ENCODE measurements around the gene MAN2A1.

MAN2A1 gene

DNA sequence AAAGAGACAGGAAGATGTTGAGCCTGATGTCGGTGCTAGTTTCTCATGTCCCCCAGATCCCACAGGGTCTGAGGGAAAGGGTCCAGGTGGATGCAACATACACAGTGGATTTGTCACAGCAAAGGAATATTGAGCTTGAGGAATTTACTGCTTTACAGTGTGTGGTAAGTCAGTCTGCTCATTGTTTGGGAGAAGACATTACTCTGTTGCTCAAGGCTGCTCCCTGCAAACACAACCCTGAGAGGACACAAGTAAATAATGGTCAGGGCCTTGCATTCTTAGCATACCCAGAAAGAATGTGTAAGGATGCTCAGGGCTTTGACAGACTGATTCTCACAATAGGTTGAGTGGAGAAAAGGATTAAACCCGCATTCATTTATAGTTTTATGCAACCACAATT lies 7.3 kb upstream of the MAN2A1 start:
- DNase-seq = no peak

- DNase-seq = no peak
These were observed 3.8 kb upstream of the MAN2A1 start for GRCh38 chr5:109685916-109686315.

- no peak for DNase-seq
These were observed 1.1 kb upstream of the MAN2A1 start for GRCh38 chr5:109688630-109688969.

DNA sequence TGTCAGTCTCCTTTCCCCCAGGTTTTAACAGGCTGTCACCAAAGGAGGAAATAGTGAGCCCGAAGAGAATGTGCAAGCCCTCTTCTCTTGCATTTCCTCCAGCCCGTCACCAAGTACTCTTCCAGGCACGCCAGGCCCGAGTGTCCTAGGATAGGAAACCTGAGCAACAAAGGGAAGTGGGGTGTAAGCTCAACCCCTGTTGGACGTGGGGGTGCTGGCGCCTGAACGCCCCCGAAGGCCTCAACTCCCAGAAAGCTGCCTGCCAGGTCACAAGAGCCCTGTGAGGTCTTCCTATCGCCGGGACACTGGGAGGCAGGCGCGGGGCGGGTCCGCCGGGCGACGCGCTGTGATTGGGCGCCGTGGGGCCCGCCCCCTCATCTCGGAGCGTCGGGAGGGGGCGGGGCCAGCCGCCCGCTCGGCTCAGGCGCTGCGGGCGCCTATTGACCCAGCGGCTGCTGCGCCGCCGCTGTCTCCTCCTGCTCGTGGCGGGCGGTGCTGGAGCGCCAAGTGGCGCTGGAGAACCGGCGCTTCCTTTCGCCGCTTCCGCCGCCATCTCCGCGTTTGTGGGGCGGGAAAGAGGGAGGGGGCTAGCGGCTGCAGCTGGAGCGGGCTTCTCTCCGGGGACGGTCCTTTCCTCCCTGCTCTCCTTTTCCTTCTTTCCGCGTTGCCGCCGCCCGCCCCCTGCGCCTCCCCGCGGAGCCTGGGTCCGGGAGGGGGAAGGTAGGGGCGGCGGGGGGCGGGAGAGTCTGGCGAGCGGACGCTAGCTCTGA lies 572 bp upstream of the MAN2A1 start:
- DNase-seq = peak; percentile 80

DNA sequence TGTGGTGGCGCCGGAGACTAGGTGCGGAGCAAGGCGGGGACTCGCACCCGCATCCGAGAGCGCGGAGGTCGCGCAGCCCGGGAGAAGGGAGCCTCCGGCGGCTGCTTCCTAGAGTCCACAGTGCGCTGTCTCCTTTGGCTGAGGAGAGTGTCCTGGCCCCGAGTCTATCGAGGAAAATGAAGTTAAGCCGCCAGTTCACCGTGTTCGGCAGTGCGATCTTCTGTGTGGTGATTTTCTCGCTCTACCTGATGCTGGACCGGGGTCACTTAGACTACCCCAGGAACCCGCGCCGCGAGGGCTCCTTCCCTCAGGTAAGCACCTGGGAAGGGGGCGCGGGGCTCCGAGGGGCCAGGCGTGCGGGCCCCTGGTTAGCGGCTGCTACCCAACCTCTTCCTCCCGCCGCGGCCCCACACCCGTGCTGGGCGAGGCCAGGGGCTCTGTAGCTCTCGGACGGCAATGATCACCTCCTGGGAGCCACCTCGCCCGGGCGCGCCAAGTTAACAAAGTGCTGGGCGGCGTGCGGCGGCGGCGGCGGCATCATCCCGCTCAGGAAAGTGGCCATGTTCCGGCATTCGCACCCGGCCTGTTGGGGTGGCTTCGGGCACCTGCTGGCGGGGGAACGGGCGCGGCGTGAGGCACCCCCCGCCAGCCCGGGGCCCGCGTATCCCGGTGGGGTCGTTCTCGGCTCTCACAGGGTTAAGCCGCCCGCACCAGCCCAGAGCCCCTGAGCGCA lies 681 bp downstream of the MAN2A1 start:
- DNase-seq = peak; percentile 35

DNA sequence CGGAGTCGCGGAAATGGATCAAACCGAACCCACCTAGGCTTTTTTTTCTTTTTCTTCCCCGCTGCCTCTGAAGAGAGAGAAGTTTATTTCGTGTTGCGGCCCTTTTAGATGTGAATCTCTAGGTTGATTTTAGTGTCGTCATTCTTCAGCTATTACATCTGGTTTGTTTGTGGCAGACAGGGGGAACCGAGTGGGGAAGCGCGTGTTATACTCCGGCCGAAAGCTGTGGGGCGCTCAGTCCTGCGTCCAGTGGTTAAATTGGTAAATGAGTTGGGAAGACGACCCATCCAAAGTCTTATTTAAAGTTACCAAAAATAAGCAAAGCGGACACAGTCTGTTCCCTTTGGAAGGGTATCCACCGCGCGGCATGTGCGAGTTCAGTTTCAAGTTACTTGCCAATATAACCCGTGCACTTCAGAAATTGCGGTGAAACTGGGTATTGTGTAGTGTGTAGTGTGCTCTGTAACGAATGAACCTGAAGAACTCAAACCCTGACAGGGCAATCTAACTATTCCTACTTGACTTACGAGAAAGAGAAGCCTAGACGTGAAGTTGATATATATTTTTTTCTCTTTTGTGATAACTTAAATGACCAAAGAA lies 1.3 kb downstream of the MAN2A1 start:
- peak; percentile 31 for DNase-seq

- DNase-seq = no peak
These were observed 2.3 kb downstream of the MAN2A1 start for GRCh38 chr5:109691996-109692395.

DNA sequence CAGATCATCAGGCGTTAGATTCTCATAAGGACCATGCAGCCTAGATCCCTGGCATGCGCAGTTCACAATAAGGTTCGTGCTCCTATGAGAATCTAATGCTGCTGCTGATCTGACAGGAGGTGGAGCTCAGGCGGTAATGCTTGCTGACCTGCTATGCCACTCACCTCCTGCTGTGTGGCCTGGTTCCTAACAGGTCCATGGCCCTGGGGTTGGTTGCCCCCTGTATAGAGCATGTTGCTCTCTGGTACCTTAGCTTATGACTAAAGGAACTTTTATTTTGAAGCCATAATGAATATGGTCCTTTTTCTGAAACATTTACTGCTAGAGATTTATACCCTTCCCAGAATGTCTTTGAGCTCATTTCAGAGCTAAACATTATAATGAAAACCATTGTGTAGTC lies 3.1 kb downstream of the MAN2A1 start:
- no peak for DNase-seq

DNA sequence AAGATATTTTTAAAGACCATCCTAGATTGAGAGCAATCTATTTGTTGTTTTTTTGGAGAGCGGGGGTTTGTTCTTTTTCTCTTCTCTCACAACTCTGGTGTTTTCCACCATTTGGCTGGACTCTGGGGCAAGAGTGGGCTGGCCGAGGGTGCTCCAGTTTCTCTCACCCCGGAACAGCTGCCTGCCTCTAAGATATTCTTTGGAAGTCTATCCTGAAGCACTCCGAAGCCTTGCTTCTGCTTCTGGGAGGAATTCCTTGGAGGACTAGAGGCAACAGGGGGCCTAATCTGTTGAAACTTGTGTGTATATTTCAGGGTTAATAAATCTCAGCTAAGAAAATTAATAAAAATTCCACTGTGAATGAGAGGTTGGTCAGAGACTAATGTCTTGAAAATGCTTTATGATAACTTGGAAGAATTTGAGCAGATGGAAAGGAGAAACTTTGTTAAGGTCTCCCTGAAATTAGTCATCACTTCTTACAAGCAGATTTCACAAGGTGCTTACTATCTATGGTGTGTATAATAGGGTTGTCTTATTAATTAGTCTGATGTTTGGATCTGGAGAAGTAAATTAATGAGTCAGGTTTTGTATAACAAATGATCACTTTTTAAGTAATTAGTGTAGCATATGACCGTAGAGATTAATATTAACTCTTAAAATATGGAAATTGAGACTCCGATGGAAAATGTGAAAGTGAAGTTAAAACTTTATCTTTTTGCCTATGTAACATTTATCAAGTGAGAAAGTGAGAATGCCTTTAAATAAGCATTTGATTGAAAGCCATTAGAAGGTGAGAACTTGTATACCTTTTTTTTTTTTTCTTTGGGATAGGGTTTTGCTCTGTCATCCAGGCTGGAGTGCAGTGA lies 4.0 kb downstream of the MAN2A1 start:
- no peak for DNase-seq

DNA sequence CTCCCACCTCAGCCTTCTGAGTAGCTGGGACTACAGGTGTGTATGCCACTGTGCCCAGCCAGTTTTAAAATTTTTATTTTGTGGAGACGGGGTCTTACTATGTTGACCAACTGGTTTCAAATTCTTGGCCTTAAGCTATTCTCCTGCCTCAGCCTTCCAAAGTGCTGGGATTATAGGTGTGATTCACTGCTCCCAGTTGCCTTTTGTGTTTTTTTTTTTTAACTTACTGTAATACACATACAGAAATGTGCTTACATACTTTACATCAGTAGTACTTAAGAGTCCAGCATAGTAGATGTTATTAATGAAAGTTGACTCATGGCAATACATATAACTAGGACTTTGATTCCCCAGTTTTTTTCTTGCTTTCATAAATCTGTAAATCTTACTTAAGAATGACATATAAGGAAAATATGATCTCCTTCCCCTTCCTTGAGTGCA lies 4.7 kb downstream of the MAN2A1 start:
- no peak for DNase-seq

- DNase-seq = no peak
These were observed 5.5 kb downstream of the MAN2A1 start for GRCh38 chr5:109695005-109695926.

GRCh38 chr5:109697339-109697738 lies 7.6 kb downstream of the MAN2A1 start:
- no peak for DNase-seq

- DNase-seq = no peak
These were observed 10.9 kb downstream of the MAN2A1 start for GRCh38 chr5:109700516-109701153.

DNA sequence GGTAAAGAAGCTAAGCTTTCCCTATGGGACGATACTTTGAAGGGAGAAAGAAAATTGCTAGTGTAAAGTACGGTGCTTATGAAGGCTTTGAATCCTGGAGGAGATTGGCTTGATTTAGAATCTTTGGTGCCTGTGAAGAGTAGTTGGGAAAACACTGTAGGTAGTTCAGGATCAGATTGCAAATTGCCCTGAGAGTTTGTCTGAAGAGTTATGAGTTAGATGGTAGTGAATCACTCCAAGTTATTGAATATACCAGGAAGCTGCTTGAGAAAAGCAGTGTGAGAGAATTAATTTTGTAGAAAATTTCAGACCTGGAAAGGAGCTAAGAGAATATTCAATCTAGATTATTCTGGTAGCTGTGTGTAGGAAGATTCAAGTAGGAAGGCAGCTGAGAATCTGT lies 11.5 kb downstream of the MAN2A1 start:
- no peak for DNase-seq

DNA sequence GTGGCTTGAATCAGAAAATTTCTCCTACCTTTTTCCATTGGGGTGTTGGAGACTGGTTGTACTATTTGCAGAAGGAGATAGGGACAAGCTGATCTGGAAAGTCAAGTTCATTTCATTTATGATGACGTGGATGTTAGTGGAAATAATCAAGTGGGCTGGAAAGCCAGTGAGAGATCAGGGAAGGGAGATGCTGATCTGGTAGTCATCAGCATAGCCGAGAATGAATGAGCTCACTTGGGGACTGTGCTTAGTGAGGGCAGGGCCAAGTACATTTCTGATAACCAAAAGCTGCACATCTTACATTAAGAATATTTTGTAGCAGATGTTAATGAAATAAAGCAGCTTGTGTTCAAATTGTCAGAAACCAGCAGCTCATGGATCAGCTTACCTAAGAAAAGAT lies 12.1 kb downstream of the MAN2A1 start:
- DNase-seq = no peak

DNA sequence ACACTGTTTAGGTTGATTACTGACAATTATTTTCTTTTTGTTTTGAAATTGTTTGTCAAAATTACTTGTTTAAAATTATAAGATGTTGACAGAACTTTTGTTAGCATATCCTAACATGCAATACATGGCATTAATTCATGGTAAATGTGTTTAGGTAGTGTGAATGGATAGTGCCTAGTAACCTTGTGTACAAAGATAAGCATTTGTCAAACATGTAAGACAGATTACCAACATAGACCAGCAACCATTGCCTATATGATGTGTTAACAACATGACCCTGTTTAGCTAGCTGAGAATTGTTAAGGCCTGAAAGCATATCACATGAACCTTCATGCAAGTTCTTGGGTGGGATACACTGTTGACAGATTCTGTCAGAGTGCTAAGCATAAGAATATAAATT lies 13.4 kb downstream of the MAN2A1 start:
- no peak for DNase-seq

- DNase-seq = no peak
These were observed 14.1 kb downstream of the MAN2A1 start for GRCh38 chr5:109703829-109704228.

DNA sequence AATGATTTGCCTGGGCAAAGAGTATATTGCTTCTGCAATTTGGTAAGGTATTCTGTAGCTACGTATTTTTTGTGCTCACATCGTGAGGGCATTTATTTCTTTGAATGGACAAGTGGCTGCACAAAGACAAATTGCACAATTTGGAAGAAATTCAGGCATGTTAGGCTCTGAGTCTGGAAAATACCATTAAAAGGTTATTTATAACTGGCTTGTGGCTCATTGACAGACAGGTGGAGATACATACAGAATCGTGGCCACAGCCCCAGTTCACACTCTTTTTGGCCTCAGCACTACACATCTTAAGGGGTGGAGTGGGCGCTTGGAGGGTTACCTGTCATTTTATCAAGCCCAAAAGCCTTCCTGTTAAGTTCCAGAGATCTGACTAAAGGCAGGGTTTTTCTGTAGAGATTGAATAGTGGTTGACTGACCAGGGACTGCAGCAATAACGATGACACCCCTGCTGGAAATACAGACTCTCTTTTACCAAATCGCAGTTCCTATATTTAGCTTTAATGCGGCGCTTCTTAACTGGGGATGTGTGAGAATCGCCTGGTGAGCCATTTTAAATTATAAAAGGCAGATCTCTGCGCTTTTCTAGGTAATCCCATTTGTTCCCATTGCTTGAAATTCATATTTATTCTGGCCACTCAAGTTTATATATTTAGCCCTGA lies 14.7 kb downstream of the MAN2A1 start:
- DNase-seq = no peak

DNA sequence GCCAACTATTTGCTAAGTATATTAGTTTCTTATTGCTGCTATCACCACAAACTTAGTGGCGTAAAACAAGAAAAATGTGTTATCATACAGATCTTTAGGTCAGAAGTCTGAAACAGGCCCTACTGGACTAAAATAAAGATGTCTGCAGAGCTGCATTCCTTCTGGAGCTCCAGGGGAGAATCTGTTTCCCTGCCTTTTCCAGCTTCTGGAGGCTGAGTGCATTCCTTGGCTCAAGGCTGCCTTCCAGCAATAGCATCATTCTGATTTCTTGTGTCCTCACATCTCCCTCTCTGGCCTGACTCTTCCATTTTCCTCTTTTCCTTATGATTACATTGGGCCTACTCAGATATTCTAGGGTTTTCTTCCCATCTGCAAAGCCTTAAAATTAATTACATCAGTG lies 15.9 kb downstream of the MAN2A1 start:
- DNase-seq = no peak

- no peak for DNase-seq
These were observed 16.4 kb downstream of the MAN2A1 start for GRCh38 chr5:109706095-109706494.

- DNase-seq = no peak
These were observed 17.8 kb downstream of the MAN2A1 start for GRCh38 chr5:109707531-109707930.
